GM19397 (cell line): ENCODE data around the gene ZSWIM5.
A peak's percentile ranks its signal among the peaks of the same experiment; 100 is the strongest.

Experiments
- ATAC-seq: cut with Tn5 transposase; IDR thresholded peaks from one replicate; pipeline ENCODE4 v1.9.1; 2021; ENCODE audit warnings: mild to moderate bottlenecking, moderate library complexity; ENCODE audit not compliant: unreplicated experiment

Gene ZSWIM5

DNA sequence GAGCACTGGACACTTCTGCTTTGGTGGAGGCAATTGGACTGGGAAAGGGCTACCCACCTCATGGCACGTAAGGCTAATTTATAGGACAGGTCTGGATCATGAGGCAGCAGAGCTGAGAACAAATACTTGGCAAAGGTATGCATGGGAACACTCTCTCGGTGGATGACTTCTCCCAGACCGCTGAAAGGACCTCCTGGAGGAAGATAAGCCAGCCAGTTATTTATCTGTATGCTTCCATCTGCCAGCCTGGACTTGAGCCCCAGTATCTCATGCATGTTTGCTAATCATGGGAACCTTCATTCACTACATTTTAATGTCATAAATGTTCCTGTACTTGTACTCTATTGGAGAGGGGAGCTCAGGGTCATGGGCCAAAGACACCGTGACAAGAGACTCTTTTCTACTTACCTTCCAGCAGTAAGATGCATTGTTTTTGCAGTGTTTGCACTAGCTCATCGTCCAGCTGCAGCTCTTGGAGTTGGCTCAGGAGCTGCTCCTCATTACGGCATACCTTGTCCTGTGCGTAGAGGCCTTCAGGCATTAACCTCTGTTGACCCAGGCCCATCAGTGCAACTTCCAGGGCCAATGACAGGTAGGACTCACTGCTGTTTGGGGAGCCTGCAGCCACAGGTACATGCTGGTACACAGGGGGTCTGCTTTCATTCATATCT, 170.6 kb downstream of the ZSWIM5 start:
- no peak for ATAC-seq

DNA sequence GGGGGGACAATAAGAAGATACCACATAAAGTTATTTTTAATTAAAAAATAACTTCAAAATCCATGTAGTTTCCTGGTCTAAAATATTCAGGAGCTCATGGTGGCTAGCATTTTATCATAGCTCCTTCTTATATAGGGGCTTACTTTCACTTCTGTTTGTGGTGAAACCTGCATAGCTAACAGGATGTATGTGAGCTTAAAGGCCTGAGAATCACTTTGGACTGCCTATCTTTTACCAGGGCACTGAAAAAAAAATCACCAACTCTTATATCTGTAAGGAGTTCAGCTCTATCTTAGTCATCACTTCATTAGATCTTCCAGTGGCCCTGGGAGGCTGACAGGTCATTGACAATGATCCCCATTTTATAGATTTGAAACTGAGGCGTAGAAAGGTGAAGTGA, 173.0 kb downstream of the ZSWIM5 start:
- no peak for ATAC-seq

DNA sequence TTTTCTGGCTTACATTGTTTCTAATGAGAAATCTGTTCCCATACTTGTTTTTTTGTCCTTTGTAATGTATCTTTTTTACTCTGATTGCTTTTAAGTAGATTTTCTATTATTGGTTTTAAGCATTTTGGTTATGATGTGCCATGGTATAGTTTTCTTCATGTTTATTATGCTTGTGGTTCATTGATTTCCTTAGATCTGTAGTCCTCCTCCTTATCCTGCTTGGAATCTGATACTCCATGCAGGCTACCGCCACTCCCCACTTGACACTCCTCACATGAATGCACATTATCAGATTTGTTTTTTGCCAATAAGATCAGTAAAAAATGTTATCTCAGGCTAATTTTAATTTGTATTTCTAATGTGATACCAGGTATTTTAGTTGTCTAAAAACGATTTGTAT, 173.6 kb downstream of the ZSWIM5 start:
- ATAC-seq, result no peak

DNA sequence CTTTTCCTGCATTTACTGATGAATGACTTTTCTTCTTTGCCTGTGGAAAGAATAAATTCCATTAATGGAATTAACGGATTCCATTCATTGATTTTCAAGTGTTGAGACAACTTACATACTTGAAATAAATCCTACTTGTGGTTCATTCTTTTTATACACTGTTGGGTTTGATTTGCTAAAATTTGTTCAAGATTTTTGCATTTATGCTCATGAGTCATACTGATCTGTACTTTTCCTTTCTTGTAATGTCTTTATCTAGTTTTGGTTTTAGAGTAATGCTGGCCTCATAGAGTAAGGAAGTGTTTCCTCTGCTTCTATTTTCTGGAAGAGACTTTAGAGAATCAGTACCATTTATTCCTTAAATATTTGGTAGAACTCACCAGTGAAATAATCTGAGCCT, 180.0 kb downstream of the ZSWIM5 start:
- ATAC-seq, result no peak

DNA sequence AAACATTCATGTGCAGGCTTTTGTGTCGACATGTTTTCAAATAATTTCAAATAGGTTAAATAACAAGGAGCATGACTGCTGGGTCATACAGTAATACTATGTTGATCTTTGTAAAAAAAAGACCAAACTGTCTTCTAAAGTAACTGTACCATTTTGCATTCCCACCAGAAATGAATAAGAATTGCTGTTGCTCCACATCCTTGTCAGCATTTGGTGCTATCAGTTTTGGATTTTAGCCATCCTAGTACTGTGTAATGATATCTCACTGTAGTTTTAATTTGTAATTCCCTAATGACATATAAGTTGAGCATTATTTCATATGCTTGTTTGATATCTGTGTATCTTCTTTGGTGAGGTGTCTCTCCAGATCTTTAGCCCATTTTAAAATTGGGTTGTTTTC, 182.7 kb downstream of the ZSWIM5 start:
- ATAC-seq, result no peak

DNA sequence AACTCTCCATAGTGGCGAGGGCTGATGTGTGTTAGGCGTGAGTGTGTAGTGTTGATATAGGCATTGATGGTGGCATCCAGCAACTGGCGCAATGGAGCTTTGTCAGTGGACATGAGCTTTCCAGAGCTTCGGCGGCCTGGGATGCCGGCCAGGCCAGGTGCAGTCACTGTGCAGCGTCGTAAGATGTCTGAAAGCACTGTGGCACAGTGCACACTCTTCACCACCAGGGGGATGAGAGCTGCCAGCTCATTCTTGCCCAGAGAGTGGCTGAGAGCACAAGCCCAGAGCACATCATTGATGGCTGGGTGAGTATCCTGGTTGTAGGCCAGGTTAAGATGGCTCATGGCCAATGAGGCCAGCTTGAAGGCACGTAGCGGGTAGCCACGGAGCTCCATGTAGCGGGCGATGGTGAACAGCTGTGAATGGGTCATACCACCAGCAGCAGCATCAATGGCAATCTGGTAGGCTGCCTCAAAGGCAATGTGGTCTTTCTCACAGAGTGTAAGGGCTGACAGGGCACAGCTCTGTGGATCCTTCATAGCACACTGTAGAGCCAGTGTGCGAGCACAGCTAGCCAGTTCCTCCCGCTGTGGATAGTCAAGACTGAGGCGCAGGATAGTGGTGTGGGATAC, 187.7 kb downstream of the ZSWIM5 start:
- ATAC-seq, result no peak

DNA sequence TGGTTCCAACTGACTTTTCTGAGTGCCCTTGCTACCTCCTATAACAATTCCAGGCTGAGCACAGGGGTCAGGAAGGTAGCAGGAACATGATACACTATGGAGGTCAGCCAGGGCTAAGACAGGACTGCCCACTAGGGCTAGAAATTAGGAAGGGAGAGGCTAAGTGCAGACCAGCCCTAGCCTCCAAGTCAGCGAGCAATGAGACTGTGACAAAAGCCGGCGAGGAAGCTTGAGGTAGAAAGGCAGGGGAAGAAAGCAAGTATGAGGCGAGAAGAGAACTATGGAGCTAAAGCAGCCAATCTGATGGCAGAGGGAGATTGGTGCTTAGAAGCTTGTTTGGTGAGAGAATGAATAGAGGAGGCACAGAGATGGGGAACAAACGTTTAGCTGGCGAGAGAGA, 189.6 kb downstream of the ZSWIM5 start:
- no peak for ATAC-seq

DNA sequence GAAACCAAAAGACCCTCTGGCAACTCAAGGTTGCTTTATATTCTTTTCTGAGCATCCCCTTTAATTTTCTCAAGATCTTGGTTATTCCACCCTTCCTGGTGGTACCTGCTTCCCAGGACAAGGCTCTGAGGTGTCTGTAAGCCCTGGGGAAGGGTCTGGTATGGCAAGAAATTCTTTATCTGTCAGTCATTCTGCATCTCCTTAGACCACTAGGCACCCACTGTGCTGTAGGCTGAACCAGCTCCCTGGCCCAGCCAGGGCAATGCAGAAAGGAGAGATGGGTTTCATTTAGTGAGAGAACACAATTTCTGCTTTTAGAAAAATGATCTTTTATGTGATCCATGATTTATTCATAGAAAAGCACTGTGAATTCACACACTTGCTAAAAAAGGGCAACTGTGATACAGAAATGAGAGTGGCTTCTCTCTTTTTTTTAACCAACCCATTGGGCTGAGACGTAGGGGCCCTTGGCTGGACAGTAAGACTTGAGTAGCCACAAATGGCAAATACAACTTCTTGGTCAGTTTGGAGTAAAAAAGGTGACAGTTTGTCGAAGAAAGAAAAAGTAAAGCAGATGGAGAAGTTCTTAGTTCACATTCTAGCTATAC, 190.2 kb downstream of the ZSWIM5 start:
- no peak for ATAC-seq

DNA sequence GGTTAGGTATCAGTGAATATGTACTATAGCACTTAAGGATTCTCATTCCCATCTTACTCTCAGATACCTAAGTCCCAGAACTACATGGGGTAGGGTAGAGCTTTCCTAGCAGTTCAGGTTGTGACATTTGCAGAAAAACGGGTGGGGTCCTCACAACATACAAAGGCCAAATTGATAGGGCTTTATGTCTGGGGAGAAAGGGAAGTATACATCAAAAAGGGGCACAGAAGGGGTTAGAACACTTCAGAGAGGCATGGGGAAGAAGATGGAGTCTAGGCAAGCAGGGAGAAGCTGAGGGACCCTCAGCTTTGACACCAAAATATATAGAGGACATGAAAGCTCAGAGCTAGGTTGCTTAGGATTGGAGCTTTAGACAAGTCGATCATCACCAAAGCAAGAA, 190.7 kb downstream of the ZSWIM5 start:
- no peak for ATAC-seq

DNA sequence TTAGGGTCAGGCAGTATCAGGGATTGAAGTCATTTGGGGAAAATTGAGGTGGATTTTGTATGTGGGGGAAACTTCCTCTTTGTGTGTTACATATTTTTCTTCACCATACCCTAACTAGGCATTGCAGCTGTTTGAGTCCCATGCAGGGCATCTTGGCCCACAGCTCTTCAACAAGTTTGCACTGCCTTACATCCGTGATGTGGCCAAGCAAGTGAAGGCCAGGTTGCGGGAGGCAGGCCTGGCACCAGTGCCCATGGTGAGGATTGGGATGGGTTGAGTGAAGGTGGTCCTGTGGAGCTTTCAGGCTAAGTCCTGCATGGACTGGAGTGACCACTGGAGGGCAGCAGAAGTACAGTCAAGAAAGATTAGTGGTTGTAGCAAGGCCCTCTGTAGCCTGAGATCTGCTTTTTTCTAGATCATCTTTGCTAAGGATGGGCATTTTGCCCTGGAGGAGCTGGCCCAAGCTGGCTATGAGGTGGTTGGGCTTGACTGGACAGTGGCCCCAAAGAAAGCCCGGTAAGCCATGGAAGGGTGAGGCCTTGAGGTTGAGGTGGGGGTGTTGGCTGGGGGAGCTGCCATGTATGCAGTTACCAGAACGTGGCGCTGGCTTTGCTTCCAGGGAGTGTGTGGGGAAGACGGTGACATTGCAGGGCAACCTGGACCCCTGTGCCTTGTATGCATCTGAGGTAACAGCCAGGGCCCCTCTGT, 191.9 kb downstream of the ZSWIM5 start:
- ATAC-seq, result no peak

DNA sequence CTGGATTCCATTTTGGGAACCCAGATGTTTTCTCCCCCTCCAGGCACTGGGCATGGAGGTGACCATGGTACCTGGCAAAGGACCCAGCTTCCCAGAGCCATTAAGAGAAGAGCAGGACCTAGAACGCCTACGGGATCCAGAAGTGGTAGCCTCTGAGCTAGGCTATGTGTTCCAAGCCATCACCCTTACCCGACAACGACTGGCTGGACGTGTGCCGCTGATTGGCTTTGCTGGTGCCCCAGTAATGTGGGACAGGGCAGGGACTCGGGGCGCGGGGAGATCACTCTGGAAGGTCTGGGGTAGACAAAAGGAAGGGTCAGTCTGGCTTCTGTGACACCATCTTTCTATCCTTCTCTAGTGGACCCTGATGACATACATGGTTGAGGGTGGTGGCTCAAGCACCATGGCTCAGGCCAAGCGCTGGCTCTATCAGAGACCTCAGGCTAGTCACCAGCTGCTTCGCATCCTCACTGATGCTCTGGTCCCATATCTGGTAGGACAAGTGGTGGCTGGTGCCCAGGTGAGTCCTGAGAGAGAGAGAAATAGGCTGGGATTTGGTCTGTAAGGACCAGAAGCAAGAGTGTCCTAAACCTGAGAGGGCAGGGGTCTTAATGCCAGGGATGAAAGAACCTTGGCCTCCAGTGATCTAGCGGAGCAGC, 192.7 kb downstream of the ZSWIM5 start:
- no peak for ATAC-seq

DNA sequence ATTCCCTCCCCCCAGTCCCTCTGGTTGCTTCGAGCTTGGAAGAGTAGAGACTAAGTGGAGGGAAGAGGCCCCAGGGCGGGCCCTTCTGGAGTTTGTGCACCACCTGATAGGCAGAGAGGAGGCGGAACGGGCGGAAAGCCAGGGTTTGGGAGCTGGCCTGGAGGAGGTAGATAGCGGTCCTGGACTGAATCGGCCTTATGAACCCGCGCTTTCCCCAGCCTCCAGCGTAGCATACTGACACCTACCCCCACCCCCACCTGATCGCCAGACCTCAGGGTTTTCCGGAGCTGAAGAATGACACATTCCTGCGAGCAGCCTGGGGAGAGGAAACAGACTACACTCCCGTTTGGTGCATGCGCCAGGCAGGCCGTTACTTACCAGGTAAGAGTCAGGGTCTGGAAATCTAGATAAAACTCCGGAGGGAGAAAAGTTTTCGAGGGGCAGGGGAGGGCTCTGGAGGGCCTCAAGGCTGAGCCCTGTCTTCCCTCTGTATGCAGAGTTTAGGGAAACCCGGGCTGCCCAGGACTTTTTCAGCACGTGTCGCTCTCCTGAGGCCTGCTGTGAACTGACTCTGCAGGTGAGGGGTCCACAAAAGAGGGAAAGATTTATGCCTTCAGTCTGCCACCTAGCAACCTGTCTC, 193.6 kb downstream of the ZSWIM5 start:
- no peak for ATAC-seq

DNA sequence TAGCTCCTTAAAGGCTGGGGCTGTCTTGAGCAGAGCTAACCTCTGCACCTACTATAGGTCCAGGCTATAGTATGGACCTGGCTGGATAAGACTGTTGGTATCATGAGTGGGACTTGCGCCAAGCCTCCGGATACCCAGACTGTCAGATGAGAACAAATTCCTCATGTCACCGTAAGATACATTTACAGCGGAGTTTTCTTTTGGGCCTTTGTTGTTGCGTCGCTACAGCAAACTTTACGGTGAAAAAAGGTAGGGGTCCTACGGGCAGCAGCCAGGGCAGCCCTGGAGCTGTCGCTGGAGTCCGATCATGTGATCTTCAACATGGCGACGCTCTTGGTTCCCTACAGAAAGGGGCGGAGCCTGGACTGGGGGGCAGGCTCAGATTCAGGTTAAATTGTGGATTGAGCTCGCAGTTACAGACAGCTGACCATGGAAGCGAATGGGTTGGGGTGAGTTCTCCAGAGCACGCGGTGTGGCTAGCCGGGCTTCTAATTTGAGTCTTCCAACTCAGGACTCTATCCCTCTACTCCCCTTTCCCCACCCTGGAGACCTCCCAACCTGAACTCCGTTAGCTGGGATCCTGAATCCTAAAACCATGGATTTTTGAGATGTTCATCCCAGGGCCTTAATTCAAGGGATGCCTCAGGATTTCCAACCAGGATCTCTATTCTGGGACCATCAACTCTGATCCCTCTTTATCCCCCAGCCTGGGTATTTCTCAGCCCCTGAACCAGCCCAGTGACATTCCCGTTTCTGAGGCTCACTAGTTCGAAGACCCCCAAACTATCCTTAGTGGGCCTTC, 194.4 kb downstream of the ZSWIM5 start, which contains the start of gene UROD:
UROD (plus strand) TSS at position 418 of the 802 bp plus-strand sequence; CDS start at position 430, 12 bp downstream.
- peak; percentile 59 for ATAC-seq

DNA sequence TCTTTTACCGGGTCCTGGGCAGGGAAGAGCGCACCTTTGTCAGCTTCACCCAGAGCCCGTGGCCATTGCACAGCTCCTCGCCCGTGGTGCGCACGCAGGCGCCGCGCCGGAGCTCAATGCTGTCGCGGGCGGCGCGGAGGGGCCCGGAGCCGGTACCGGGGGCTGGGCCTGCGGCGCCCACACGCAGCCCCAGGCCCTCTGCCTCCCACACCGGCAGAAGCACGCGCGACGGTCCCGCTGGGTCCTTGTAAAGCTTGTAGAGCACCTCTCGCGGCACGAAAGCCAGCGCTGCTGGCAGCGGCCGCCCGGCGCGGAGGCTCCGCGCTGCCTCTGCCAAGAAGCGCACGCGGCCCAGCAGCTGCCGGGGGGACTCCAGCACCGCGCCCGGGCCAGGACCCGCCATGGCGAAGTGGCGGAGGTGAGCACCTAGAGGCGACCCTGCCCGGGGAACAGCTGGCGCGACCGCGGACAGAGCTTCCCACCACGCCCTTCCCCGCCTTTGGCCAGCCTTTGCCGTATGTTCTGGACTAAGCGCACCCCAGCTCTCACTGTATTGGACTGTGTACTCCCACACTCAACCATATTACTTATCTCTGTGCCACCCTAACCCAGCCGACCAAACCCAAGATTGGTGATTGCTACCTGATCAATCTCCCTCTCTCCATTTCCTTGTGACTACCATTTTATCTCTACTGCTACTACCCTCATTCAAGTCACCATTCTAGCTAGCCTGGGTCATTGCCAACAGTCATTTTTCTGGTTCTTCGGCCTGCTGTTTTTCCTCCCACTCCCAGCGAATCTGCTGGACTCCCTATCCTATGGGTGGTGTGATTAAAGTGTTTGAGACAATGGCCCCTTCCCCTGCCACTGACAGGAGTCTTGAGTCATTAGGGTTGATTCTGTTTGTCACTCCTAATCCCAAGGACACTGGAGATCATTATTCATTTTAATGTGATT, 195.3 kb downstream of the ZSWIM5 start, which contains the start of gene HECTD3:
HECTD3 (minus strand) TSS at position 470 of the 957 bp plus-strand sequence; CDS start at position 403, 67 bp downstream.
- peak; percentile 66 for ATAC-seq

DNA sequence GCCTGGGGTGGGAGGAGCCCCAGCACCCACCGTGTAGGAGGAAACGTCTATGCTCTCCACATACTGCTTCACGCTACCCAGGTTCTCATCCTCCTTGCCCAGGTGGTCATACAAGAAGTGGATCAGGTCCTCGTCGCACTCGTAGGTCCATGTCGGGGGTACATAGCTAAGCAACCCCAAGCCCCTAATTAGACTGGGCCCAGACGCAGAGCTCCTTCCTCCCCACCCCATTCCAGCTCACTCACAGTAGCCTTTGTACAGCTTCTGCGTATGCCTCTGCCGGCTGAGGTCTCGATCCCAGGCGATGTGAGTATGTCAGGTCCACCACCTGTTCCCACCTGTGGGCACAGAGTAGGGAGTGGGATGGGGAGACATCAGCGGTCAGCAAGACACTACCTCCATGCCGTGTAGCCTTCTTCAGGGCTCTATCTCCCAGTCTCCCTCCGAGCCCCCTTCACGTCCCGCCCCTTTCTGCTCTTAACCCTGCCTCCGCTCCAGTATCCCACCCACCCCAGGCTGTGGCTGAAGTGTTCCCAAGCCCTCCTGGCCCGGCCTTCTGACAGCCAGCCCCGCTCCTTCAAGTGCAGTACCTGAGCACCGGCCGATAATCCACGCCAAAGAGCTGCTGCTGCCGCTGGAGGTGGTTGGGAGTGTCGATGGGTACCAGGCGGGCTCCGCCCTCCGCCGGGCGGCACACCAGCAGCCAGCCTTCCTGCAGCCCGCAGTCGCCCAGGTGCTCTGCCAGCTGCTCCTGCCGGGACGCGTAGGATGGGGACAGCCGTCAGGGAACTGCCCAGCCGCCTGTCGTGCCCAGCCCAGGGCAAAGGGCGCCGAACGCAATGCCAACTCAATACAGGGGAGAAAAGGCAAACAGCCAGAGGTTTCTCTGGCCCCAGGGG, 196.2 kb downstream of the ZSWIM5 start:
- no peak for ATAC-seq

DNA sequence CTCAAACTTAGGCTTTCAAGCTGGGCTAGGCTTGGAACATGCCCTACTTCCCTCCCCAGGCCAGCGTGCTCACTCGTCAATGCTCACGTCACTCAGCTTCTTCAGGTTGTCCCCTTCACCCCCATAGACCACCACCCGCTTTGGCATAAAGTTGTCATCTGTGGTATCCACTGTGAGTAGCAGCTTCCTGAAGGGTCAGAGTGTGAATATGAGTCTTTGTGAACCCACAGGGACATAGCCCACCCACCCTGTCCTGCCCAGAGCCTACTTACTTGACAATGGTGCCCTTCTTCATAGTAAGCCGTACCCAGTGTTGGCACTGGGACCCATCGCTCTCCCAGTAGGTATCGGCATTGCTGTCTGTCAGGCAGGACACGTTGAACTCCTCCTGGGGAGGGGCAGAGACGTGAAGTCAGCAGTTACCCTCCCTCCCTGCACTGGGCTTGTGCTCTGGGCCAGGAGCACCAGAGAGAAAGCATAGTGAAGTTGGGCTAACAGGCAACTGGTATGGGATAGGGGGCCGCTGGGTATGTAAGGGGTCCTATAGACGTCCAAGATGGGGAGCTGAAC, 197.0 kb downstream of the ZSWIM5 start:
- ATAC-seq, result no peak

DNA sequence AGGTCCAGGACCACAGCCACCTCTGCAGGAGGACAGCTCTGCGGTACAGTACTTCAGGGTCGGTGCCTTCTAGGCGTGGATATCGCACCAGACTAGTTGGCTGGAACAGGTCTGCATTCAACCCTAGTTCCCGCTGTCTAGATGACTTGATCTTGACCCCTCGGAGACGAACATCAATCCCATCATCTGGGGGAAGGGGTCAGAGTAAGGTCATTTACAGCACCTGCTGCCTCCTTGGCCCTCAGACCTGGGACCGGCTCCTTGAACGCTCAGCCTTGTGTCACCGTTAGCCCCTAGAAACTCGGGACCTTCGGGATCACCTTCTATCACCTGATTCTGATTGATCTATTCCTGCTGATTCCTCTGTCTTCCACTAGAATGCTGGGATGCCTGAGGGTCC, 197.9 kb downstream of the ZSWIM5 start:
- ATAC-seq, result no peak
